ENCODE data around the gene ITGAL.

ITGAL gene

DNA sequence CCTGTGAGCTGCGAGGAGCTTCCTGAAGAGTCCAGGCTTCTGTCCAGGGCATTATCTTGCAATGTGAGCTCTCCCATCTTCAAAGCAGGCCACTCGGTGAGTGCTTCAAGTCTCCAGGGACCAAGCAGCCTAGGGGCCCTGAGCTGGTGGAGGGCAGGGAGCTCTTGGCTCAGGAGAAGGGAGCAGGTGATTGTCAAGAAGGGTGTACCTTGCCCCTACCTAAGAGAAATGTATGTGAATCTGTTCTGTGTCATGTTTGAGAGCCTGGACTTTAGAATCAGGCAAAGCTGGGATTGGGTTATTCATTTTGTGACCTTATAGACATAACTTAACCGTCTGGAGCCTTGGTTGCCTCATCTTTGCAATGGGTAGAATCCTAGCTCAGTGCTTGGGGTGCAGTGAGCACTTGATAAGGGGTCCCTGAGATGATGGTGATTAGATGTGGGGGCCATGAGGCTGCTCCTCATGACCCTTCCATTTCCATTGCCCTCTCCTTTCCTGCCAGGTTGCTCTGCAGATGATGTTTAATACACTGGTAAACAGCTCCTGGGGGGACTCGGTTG lies 37.9 kb downstream of the ITGAL start:
- no peak overlapping the region for H3K4me3 ChIP-seq (replicated peaks; ENCODE audit: low read depth, low read length)
- TF ChIP-seq, protein P1, sequence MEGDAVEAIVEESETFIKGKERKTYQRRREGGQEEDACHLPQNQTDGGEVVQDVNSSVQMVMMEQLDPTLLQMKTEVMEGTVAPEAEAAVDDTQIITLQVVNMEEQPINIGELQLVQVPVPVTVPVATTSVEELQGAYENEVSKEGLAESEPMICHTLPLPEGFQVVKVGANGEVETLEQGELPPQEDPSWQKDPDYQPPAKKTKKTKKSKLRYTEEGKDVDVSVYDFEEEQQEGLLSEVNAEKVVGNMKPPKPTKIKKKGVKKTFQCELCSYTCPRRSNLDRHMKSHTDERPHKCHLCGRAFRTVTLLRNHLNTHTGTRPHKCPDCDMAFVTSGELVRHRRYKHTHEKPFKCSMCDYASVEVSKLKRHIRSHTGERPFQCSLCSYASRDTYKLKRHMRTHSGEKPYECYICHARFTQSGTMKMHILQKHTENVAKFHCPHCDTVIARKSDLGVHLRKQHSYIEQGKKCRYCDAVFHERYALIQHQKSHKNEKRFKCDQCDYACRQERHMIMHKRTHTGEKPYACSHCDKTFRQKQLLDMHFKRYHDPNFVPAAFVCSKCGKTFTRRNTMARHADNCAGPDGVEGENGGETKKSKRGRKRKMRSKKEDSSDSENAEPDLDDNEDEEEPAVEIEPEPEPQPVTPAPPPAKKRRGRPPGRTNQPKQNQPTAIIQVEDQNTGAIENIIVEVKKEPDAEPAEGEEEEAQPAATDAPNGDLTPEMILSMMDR (IDR thresholded peaks at IDR 0.05; ENCODE audit: low read depth, low read length, missing control alignments), result no peak
- no peak for DNase-seq (ENCODE audit: extremely low read depth, low read depth)

- DNase-seq (ENCODE audit: extremely low read depth, low read depth), result no peak
- no peak overlapping the region for H3K4me3 ChIP-seq (replicated peaks; ENCODE audit: low read depth, low read length)
- TF ChIP-seq, protein P1 (IDR thresholded peaks at IDR 0.05; ENCODE audit: low read depth, low read length, missing control alignments), result no peak
These were observed 39.0 kb downstream of the ITGAL start for GRCh38 chr16:30511509-30511908.

GRCh38 chr16:30515275-30515674 lies 42.7 kb downstream of the ITGAL start:
- no peak for DNase-seq (ENCODE audit: extremely low read depth, low read depth)
- TF ChIP-seq, protein P1 (IDR thresholded peaks at IDR 0.05; ENCODE audit: low read depth, low read length, missing control alignments), result no peak
- no peak overlapping the region for H3K4me3 ChIP-seq (replicated peaks; ENCODE audit: low read depth, low read length)

- DNase-seq (ENCODE audit: extremely low read depth, low read depth), result no peak
- TF ChIP-seq, protein P1 (IDR thresholded peaks at IDR 0.05; ENCODE audit: low read depth, low read length, missing control alignments), result no peak
- H3K4me3 ChIP-seq (replicated peaks; ENCODE audit: low read depth, low read length), result no peak overlapping the region
These were observed 46.0 kb downstream of the ITGAL start for GRCh38 chr16:30518552-30518951.

DNA sequence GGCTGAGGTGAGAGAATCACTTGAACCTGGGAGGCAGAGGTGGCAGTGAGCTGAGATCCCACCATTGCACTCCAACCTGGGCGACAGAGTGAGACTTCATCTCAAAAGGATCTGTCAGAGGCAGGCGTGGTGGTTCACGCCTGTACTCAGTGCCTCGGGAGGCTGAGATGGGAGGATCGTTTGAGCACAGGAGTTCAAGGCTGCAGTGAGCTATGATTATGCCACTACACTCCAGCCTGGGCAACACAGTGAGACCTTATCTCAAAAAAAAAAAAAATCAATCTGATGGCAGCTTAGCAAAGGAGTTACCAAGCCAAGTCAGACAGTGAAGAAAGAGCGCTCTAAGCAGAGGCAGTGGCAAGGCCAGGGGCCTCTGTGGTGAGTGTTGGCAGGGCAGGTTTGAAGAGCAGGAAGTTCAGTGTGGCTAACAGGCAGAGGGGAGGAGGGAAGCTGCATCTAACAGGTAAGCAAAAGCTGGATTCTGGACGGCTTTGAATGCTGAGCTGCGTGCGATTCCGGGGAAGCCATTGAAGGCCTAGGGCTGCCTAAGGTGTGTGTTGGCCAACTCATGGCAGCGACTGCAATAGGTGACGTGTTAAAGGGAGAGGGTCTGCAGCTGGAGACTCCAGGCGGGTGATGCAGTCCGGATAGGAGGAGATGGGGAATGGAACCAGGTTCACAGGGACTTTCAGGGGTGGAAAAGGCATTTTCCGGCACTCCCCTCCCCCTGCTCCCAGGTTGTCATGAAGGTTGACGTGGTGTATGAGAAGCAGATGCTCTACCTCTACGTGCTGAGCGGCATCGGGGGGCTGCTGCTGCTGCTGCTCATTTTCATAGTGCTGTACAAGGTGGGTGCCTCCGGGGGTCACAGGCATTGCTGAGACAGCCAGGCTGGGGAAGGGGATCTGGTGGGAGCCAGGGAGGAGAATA lies 46.8 kb downstream of the ITGAL start:
- TF ChIP-seq, protein P1 (IDR thresholded peaks at IDR 0.05; ENCODE audit: low read depth, low read length, missing control alignments), result no peak
- H3K4me3 ChIP-seq (replicated peaks; ENCODE audit: low read depth, low read length), result no peak overlapping the region
- DNase-seq (ENCODE audit: extremely low read depth, low read depth), result no peak

GRCh38 chr16:30521476-30521872 lies 48.9 kb downstream of the ITGAL start:
- TF ChIP-seq, protein P1 (IDR thresholded peaks at IDR 0.05; ENCODE audit: low read depth, low read length, missing control alignments), result no peak
- no peak overlapping the region for H3K4me3 ChIP-seq (replicated peaks; ENCODE audit: low read depth, low read length)
- DNase-seq (ENCODE audit: extremely low read depth, low read depth), result no peak
